Keratinocyte (primary cell): Measurements from ENCODE around the gene WDR47. TPM values are rescaled to one million over a fixed set of nuclear protein-coding genes. Genes with fewer than 3 reads are reported as not detected.

Experiments used
- DNase-seq: peaks from one replicate; pipeline ENCODE4 v3.0.0-alpha.2; 2011; ENCODE audit warnings: low read depth, missing footprints, low spot score
- FAIRE-seq: peaks from 2 replicates; lab custom pipeline; 2011; peaks lifted over from hg19 to GRCh38; lab: Jason Lieb, UNC
- H2AFZ ChIP-seq: 2 replicates; pipeline ENCODE4 v1.6.0; 2012; ENCODE audit warnings: low read length, control low read depth, inconsistent platforms; ENCODE audit not compliant: control insufficient read depth
- H3K27ac ChIP-seq: 2 replicates; pipeline ENCODE4 v1.5.1; 2011; ENCODE audit warnings: low read length; ENCODE audit not compliant: control insufficient read depth, insufficient read depth
- H3K27me3 ChIP-seq: 3 replicates; pipeline ENCODE4 v1.6.0; 2011; ENCODE audit warnings: low read length; ENCODE audit not compliant: control insufficient read depth, insufficient read depth; ENCODE audit errors: extremely low read depth
- H3K36me3 ChIP-seq, 2 experiments: 2 replicates in 1 of 2; 3 replicates in 1 of 2; pipeline ENCODE4 v1.5.1; 2011; ENCODE audit warnings: low read length in 2 of 2, mild to moderate bottlenecking in 1 of 2; ENCODE audit not compliant: control insufficient read depth in 2 of 2, insufficient read depth in 2 of 2; ENCODE audit errors: extremely low read depth in 1 of 2
- H3K4me1 ChIP-seq: 3 replicates; pipeline ENCODE4 v1.5.1; 2011; ENCODE audit warnings: low read length; ENCODE audit not compliant: control insufficient read depth, insufficient read depth; ENCODE audit errors: extremely low read depth
- H3K4me2 ChIP-seq: 3 replicates; pipeline ENCODE4 v1.6.0; 2011; ENCODE audit warnings: low read depth, low read length; ENCODE audit not compliant: control insufficient read depth, insufficient read depth; ENCODE audit errors: extremely low read depth
- H3K4me3 ChIP-seq, 3 experiments: fragments of 200-600 bp in 1 of 3; sonication (generic) in 1 of 3; 2 replicates in 2 of 3; 3 replicates in 1 of 3; pipeline ENCODE4 v1.5.1; 2011 to 2016; ENCODE audit warnings: low read length in 3 of 3, mild to moderate bottlenecking in 3 of 3, control low read depth in 2 of 3, inconsistent platforms in 1 of 3, low read depth in 1 of 3, mixed read lengths in 1 of 3, mixed run types in 1 of 3, moderate library complexity in 1 of 3; ENCODE audit not compliant: control insufficient read depth in 2 of 3, insufficient read depth in 2 of 3; ENCODE audit errors: extremely low read depth in 1 of 3
- H3K79me2 ChIP-seq: 2 replicates; pipeline ENCODE4 v1.6.0; 2012; ENCODE audit warnings: low read length; ENCODE audit not compliant: control insufficient read depth, insufficient read depth
- H3K9ac ChIP-seq: 3 replicates; pipeline ENCODE4 v1.6.0; 2011; ENCODE audit warnings: low read length; ENCODE audit not compliant: control insufficient read depth, insufficient read depth; ENCODE audit errors: extremely low read depth
- H3K9me1 ChIP-seq: 3 replicates; pipeline ENCODE4 v1.6.0; 2011; ENCODE audit warnings: low read length; ENCODE audit not compliant: control insufficient read depth, insufficient read depth; ENCODE audit errors: extremely low read depth
- H3K9me3 ChIP-seq: 2 replicates; pipeline ENCODE4 v1.5.1; 2012; ENCODE audit warnings: low read depth, low read length; ENCODE audit not compliant: control insufficient read depth
- H4K20me1 ChIP-seq: 3 replicates; pipeline ENCODE4 v1.6.0; 2011; ENCODE audit warnings: low read length; ENCODE audit not compliant: control insufficient read depth, insufficient read depth; ENCODE audit errors: extremely low read depth
- CTCF ChIP-seq, 3 experiments: IDR thresholded peaks in 1 of 3; conservative IDR thresholded peaks in 1 of 3; optimal IDR thresholded peaks in 1 of 3; 2 replicates in 2 of 3; 3 replicates in 1 of 3; pipeline versions ENCODE3 to v1.5.1; 2011; ENCODE audit warnings: low read length in 3 of 3, mild to moderate bottlenecking in 3 of 3, moderate library complexity in 2 of 3, control low read depth in 1 of 3, inconsistent platforms in 1 of 3; ENCODE audit not compliant: insufficient read depth in 2 of 3; ENCODE audit errors: extremely low read depth in 1 of 3
- EZH2 ChIP-seq: IDR thresholded peaks from one replicate; pipeline ENCODE4 v1.6.1; 2012; ENCODE audit warnings: inconsistent platforms, mild to moderate bottlenecking, low read length, moderate library complexity
- dilution Hi-C: fragments of 300-500 bp; cut with MboI; formaldehyde crosslinking; loops from one replicate; pipeline ENCODE4 v1.7.0; 2020; ENCODE audit warnings: low sequenced_read_pairs; ENCODE audit not compliant: extremely low pct_ligation_motif_present
- polyA plus RNA-seq, 5 experiments: library from polyadenylated mRNA; depleted of rRNA in 3 of 5; stranded (reverse) in 3 of 5; stranded (forward) in 1 of 5; unstranded in 1 of 5; fragments of >200 nt; gene quantifications; 1 replicate in 1 of 5; 2 replicates in 3 of 5; 3 replicates in 1 of 5; pipeline versions ENCODE4 v1.2.1 to v1.2.3, GENCODE V29; 2011 to 2012; ENCODE audit warnings: missing spikeins in 2 of 5, low read depth in 1 of 5, low replicate concordance in 1 of 5

The WDR47 gene
- polyA plus RNA-seq, 1 donor (not counting 4 experiments of a cell fraction or from before 2014, with no cell fraction given) = 54.7 TPM

- no peaks in the 10 kb centered on the region for H3K27me3 ChIP-seq
- no peak overlapping the region for H2AFZ ChIP-seq
- TF ChIP-seq CTCF (optimal IDR thresholded peaks at IDR 0.05 in 1 of 3, IDR thresholded peaks at IDR 0.05 in 1 of 3, conservative IDR thresholded peaks at IDR 0.05 in 1 of 3; ENCODE audit: extremely low read depth in 1 of 3, insufficient read depth in 2 of 3, low read length in 3 of 3) (no peak), EZH2 (no peak)
- no peak overlapping the region for H3K27ac ChIP-seq
- H3K9me1 ChIP-seq = no peaks in the 10 kb centered on the region
- H4K20me1 ChIP-seq = no peaks in the 10 kb centered on the region
- DNase-seq (no peak), FAIRE-seq (no peak)
- H3K36me3 ChIP-seq = peaks cover 9 to 24% of the 10 kb centered on the region in 2 experiments
- dilution Hi-C loops = no loop called here
- no peaks in the 10 kb centered on the region for H3K79me2 ChIP-seq
- no peak overlapping the region for H3K4me3 ChIP-seq
- H3K9me3 ChIP-seq = no peaks in the 10 kb centered on the region
- H3K4me2 ChIP-seq = no peak overlapping the region
- no peaks in the 10 kb centered on the region for H3K4me1 ChIP-seq
- H3K9ac ChIP-seq = no peak overlapping the region
Measured at GRCh38 chr1:108983114-108983513, 58.8 kb downstream of the WDR47 start.

GRCh38 chr1:108976658-108977057 is 65.2 kb downstream of the WDR47 start:
- Histone ChIP-seq H3K9ac (no peak overlapping the region), H3K9me1 (no peaks in the 10 kb centered on the region), H3K9me3 (no peaks in the 10 kb centered on the region), H3K4me3 (no peak overlapping the region), H4K20me1 (no peaks in the 10 kb centered on the region), H2AFZ (no peak overlapping the region), H3K36me3 (peaks cover 6 to 28% of the 10 kb centered on the region in 2 experiments), H3K4me1 (no peaks in the 10 kb centered on the region), H3K4me2 (no peak overlapping the region), H3K27ac (no peak overlapping the region), H3K27me3 (no peaks in the 10 kb centered on the region), H3K79me2 (no peaks in the 10 kb centered on the region)
- DNase-seq = no peak
- no peak for FAIRE-seq
- dilution Hi-C loops = no loop called here
- TF ChIP-seq EZH2 = no peak
- no peak for TF ChIP-seq CTCF (optimal IDR thresholded peaks at IDR 0.05 in 1 of 3, IDR thresholded peaks at IDR 0.05 in 1 of 3, conservative IDR thresholded peaks at IDR 0.05 in 1 of 3; ENCODE audit: extremely low read depth in 1 of 3, insufficient read depth in 2 of 3, low read length in 3 of 3)
